ENCODE measurements around the gene FRRS1L.
A peak's percentile ranks its signal among the peaks of the same experiment; 100 is the strongest.

DNA sequence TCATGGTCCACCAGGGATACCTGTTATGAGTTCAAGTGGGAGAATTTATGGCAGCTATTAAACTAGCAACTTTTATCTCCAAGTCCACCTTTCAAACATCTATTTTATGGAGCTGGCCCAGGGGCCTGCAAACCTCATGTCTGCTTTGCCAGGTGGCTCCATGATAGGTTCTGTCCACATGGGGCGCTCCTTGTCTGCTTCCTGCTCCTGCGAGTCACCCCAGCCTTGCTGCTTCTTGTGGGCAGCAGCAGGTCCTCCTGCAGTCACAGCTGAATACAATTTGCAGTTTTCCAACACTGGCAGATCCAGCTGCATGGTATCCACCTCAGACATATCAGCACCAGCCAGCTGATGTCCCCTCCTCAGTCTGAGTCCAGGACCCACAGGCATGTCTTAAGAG, 39.6 kb upstream of the FRRS1L start:
- TF ChIP-seq, protein P1, sequence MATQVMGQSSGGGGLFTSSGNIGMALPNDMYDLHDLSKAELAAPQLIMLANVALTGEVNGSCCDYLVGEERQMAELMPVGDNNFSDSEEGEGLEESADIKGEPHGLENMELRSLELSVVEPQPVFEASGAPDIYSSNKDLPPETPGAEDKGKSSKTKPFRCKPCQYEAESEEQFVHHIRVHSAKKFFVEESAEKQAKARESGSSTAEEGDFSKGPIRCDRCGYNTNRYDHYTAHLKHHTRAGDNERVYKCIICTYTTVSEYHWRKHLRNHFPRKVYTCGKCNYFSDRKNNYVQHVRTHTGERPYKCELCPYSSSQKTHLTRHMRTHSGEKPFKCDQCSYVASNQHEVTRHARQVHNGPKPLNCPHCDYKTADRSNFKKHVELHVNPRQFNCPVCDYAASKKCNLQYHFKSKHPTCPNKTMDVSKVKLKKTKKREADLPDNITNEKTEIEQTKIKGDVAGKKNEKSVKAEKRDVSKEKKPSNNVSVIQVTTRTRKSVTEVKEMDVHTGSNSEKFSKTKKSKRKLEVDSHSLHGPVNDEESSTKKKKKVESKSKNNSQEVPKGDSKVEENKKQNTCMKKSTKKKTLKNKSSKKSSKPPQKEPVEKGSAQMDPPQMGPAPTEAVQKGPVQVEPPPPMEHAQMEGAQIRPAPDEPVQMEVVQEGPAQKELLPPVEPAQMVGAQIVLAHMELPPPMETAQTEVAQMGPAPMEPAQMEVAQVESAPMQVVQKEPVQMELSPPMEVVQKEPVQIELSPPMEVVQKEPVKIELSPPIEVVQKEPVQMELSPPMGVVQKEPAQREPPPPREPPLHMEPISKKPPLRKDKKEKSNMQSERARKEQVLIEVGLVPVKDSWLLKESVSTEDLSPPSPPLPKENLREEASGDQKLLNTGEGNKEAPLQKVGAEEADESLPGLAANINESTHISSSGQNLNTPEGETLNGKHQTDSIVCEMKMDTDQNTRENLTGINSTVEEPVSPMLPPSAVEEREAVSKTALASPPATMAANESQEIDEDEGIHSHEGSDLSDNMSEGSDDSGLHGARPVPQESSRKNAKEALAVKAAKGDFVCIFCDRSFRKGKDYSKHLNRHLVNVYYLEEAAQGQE (IDR thresholded peaks at IDR 0.05; ENCODE audit: low read depth), result no peak
- TF ChIP-seq RAD21 (IDR thresholded peaks at IDR 0.05; ENCODE audit: low read depth) (peak; percentile 44), EP300 (IDR thresholded peaks at IDR 0.05; ENCODE audit: borderline replicate concordance) (no peak), EGR1 (IDR thresholded peaks at IDR 0.05) (no peak), YY1 (IDR thresholded peaks at IDR 0.05; ENCODE audit: low read depth) (no peak), NFIC (IDR thresholded peaks at IDR 0.05) (no peak), TAF1 (IDR thresholded peaks at IDR 0.05; ENCODE audit: low read depth) (no peak), ZBTB7A (IDR thresholded peaks at IDR 0.05; ENCODE audit: low read depth) (no peak)
- TF ChIP-seq, protein P2, sequence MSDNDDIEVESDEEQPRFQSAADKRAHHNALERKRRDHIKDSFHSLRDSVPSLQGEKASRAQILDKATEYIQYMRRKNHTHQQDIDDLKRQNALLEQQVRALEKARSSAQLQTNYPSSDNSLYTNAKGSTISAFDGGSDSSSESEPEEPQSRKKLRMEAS (IDR thresholded peaks at IDR 0.05), result no peak

Measured in Ishikawa (cell line).